ENCODE data around the gene PDGFA.

DNA sequence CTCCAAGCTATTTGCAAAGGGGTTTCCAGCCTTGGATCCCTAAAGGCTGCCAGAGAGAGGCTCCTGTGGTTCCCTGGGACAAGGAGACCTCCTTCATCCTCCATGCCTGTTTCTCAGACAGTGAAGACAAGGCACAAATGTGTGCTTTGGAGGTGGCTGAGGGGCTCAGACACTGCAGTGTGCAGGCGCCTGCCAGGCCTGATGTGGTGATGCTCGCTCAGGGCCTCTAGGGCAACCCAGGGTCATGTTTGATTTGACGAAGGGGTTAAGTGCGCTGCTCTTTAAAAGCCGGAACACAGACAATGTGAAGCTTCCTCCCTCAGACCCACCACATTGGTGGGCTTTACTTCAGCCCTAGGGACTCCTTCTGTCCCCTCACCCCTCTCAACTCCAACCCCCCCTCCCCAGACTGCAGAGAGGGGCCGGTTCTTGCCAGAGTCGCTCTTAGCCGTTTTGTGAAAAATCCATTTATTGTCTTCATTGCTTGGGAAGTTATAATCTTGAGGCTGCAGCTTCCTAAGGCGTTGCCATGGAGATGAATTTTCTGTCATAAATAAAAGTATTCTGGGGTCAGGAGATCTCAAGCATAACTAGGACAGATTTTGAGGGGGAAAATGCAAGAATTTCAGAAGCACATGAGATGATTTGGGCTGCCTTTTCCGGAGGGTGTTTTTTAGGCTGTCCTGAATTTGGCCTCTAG lies 35.8 kb downstream of the PDGFA start:
- TF ChIP-seq, protein P1, sequence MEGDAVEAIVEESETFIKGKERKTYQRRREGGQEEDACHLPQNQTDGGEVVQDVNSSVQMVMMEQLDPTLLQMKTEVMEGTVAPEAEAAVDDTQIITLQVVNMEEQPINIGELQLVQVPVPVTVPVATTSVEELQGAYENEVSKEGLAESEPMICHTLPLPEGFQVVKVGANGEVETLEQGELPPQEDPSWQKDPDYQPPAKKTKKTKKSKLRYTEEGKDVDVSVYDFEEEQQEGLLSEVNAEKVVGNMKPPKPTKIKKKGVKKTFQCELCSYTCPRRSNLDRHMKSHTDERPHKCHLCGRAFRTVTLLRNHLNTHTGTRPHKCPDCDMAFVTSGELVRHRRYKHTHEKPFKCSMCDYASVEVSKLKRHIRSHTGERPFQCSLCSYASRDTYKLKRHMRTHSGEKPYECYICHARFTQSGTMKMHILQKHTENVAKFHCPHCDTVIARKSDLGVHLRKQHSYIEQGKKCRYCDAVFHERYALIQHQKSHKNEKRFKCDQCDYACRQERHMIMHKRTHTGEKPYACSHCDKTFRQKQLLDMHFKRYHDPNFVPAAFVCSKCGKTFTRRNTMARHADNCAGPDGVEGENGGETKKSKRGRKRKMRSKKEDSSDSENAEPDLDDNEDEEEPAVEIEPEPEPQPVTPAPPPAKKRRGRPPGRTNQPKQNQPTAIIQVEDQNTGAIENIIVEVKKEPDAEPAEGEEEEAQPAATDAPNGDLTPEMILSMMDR (IDR thresholded peaks at IDR 0.05) = no peak
- TF ChIP-seq POLR2A (IDR thresholded peaks at IDR 0.05) = no peak
